Measurements from ENCODE around the gene MOAP1. TPM values are rescaled to one million over a fixed set of nuclear protein-coding genes. Genes with fewer than 3 reads are reported as not detected.

MOAP1 gene
- total RNA-seq, 1 experiment from 2014 or later, result 17.5 TPM

GRCh38 chr14:93156693-93157369 is 27.9 kb downstream of the MOAP1 start:
- no peak for TF ChIP-seq CTCF (IDR thresholded peaks at IDR 0.05; ENCODE audit: unreplicated experiment)
- Mint-ChIP-seq H3K4me1 (ENCODE audit: insufficient read depth, unreplicated experiment) (no peaks in the 10 kb centered on the region), H3K9me3 (ENCODE audit: unreplicated experiment) (no peaks in the 10 kb centered on the region), H3K27me3 (ENCODE audit: insufficient read depth, unreplicated experiment) (no peaks in the 10 kb centered on the region), H3K36me3 (ENCODE audit: insufficient read depth, unreplicated experiment) (no peaks in the 10 kb centered on the region), H3K27ac (ENCODE audit: low read depth, unreplicated experiment) (no peak overlapping the region), H3K4me3 (ENCODE audit: unreplicated experiment) (no peak overlapping the region)
- no peak for DNase-seq (ENCODE audit: unreplicated experiment)
- CTCF ChIA-PET, result interaction anchor here (1.3 kb wide), 1 partner anchor 43 kb away, joined by 5 read pairs; no protein-coding TSS in a partner anchor
- POLR2A ChIA-PET, result interaction anchor here (0.6 kb wide), 2 partner anchors 29 to 32 kb away, joined by 3 read pairs; partner anchors contain the start of gene LYSET
- intact Hi-C loops (cut with micrococcal nuclease), result no loop called here
- no TSS peak for BruUV-seq (replicated peaks)

- no peak for TF ChIP-seq CTCF (IDR thresholded peaks at IDR 0.05; ENCODE audit: unreplicated experiment)
Measured at GRCh38 chr14:93155667-93156066, 29.0 kb downstream of the MOAP1 start.

GRCh38 chr14:93153121-93153520 is 31.6 kb downstream of the MOAP1 start:
- H3K4me1 Mint-ChIP-seq (ENCODE audit: insufficient read depth, unreplicated experiment), result peaks cover 17% of the 10 kb centered on the region
- ChIA-PET POLR2A (interaction anchor here (1.1 kb wide), 1 partner anchor 99 kb away, joined by 4 read pairs; no protein-coding TSS in a partner anchor), CTCF (interaction anchor here (0.6 kb wide), 1 partner anchor 40 kb away, joined by 3 read pairs; no protein-coding TSS in a partner anchor)
- no peaks in the 10 kb centered on the region for H3K27me3 Mint-ChIP-seq (ENCODE audit: insufficient read depth, unreplicated experiment)
- H3K36me3 Mint-ChIP-seq (ENCODE audit: insufficient read depth, unreplicated experiment), result no peaks in the 10 kb centered on the region
- TF ChIP-seq CTCF (IDR thresholded peaks at IDR 0.05; ENCODE audit: unreplicated experiment), result no peak
- BruUV-seq (replicated peaks), result no TSS peak
- H3K4me3 Mint-ChIP-seq (ENCODE audit: unreplicated experiment), result no peak overlapping the region
- H3K27ac Mint-ChIP-seq (ENCODE audit: low read depth, unreplicated experiment), result no peak overlapping the region
- intact Hi-C loops (cut with micrococcal nuclease), result no loop called here
- no peaks in the 10 kb centered on the region for H3K9me3 Mint-ChIP-seq (ENCODE audit: unreplicated experiment)
- DNase-seq (ENCODE audit: unreplicated experiment), result no peak

More at GRCh38 chr14:93155667-93156066, 29.0 kb downstream of the MOAP1 start:
- DNase-seq (ENCODE audit: unreplicated experiment), result no peak
- H3K27ac Mint-ChIP-seq (ENCODE audit: low read depth, unreplicated experiment), result no peak overlapping the region
- H3K9me3 Mint-ChIP-seq (ENCODE audit: unreplicated experiment), result no peaks in the 10 kb centered on the region
- no peaks in the 10 kb centered on the region for H3K27me3 Mint-ChIP-seq (ENCODE audit: insufficient read depth, unreplicated experiment)
- no peaks in the 10 kb centered on the region for H3K36me3 Mint-ChIP-seq (ENCODE audit: insufficient read depth, unreplicated experiment)
- POLR2A ChIA-PET, result no interaction called here
- CTCF ChIA-PET, result interaction anchor here (1.0 kb wide), 1 partner anchor 42 kb away, joined by 3 read pairs; no protein-coding TSS in a partner anchor
- peaks cover 11% of the 10 kb centered on the region for H3K4me1 Mint-ChIP-seq (ENCODE audit: insufficient read depth, unreplicated experiment)
- intact Hi-C loops (cut with micrococcal nuclease), result no loop called here
- no TSS peak for BruUV-seq (replicated peaks)
- H3K4me3 Mint-ChIP-seq (ENCODE audit: unreplicated experiment), result no peak overlapping the region

GRCh38 chr14:93150227-93151208 is 34.2 kb downstream of the MOAP1 start:
- H3K36me3 Mint-ChIP-seq (ENCODE audit: insufficient read depth, unreplicated experiment), result no peaks in the 10 kb centered on the region
- peak; percentile 87 for DNase-seq (ENCODE audit: unreplicated experiment)
- intact Hi-C loops (cut with micrococcal nuclease), result no loop called here
- POLR2A ChIA-PET, result interaction anchor here (0.6 to 1.7 kb wide), 8 partner anchors 11 to 56 kb away, joined by 3 to 7 read pairs (median 4); partner anchors contain the start of genes GON7, ITPK1, LYSET and MOAP1
- no peaks in the 10 kb centered on the region for H3K9me3 Mint-ChIP-seq (ENCODE audit: unreplicated experiment)
- H3K27ac Mint-ChIP-seq (ENCODE audit: low read depth, unreplicated experiment), result peak overlapping the region; percentile 49
- H3K4me1 Mint-ChIP-seq (ENCODE audit: insufficient read depth, unreplicated experiment), result peaks cover 17% of the 10 kb centered on the region
- no peak for TF ChIP-seq CTCF (IDR thresholded peaks at IDR 0.05; ENCODE audit: unreplicated experiment)
- H3K4me3 Mint-ChIP-seq (ENCODE audit: unreplicated experiment), result peak overlapping the region; percentile 26
- CTCF ChIA-PET, result interaction anchor here (0.9 to 1.5 kb wide), 2 partner anchors 13 to 37 kb away, joined by 3 to 5 read pairs; no protein-coding TSS in a partner anchor
- H3K27me3 Mint-ChIP-seq (ENCODE audit: insufficient read depth, unreplicated experiment), result no peaks in the 10 kb centered on the region
- BruUV-seq (replicated peaks), result no TSS peak
